GM19467 (cell line): ENCODE results near the gene CDYL2.

ENCODE experiments used
- ATAC-seq: cut with Tn5 transposase; IDR thresholded peaks from one replicate; pipeline ENCODE4 v1.9.1; 2021; ENCODE audit warnings: mild to moderate bottlenecking, moderate library complexity; ENCODE audit not compliant: unreplicated experiment

CDYL2 gene

DNA sequence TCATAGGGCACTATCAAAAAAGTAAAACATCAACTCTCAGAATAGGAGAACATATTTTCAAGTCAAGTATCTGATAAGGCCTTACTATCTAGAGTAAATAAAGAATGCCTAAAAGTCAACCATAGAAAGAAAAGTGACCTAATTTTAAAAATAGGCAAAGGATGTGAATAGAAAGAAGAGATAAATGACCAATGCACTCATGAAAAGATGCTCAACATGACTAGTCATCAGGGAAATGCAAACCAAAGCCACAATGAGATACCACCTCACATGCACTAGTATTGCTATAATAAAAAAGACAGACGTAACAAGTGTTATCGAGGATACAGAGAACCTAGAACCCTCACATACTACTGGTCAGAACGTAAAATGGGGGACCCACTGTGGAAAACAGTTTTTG, 172.8 kb downstream of the CDYL2 start:
- no peak for ATAC-seq

DNA sequence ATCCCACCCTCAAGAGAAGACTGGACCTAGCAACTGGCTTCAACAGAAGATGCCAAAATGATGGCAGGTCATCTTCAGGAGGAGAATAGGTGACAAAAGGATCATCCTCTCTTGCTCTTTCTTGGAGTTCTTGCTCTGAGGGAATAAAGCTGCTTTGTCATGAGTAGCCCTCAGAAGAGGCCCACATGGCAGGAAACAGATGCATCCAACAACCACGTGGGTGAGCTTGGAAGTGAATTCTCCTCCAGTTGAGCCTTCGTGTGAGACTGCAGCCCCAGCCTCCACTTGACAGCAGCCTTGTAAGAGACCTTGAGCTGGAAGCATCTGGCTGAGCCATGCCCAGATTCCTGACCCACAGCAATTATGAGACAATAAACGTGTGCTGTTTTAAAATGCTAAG, 176.1 kb downstream of the CDYL2 start:
- no peak for ATAC-seq

DNA sequence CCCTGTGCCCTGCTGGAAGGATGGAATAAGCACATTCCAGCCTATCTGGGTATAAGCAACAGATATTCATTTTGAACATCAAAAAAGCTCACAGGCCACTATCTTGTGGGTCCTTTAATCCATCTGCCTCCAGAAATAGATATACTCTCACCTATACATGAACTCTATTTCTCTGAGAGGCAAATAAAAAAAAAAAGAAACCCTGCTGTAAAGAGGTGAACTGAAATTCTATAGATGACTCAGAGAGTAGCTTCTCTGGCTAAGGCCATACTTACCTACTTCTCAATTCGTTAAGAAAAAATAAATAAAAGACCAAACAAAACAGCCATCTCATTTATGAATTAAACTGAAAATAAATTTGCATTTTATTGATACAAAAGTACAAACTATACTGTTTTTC, 177.3 kb downstream of the CDYL2 start:
- ATAC-seq, result peak; percentile 59

DNA sequence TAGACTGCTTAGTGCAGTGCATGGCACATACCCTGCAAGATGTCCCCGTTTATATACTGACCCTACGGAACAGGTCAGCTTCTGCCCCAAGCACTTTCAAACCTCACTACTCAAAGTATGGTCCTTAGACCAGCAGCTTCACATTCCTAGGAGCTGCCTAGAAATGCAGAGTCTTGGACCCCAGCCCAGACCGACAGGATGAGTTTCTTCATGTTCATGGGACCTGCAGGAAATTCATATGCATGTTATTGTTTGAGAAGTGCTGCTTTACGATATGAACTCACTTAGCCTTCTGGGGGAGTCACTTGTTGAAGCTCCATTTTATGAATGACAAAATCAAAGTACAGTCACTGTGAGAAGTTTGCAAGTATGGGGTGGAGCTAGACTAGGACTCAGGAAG, 181.0 kb downstream of the CDYL2 start:
- no peak for ATAC-seq

DNA sequence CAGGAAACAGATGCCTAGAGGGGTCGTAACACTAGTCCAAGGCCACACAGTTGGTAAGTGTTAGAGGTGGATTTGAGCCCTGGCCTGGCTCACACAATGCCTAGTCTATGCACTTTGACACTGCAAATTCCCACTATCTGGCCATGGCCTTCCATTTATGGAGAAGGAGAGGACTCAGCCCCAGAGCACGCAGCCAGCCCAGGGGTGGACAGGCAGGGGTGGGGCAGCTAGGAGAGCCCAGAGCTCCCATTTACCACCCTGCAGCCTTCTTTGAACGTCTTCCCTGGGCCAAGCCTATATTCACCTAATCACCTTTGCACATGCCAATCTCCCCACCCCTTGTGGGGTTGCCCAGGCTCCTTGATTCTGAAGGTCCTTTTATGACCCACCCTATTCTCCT, 182.4 kb downstream of the CDYL2 start:
- ATAC-seq, result no peak

DNA sequence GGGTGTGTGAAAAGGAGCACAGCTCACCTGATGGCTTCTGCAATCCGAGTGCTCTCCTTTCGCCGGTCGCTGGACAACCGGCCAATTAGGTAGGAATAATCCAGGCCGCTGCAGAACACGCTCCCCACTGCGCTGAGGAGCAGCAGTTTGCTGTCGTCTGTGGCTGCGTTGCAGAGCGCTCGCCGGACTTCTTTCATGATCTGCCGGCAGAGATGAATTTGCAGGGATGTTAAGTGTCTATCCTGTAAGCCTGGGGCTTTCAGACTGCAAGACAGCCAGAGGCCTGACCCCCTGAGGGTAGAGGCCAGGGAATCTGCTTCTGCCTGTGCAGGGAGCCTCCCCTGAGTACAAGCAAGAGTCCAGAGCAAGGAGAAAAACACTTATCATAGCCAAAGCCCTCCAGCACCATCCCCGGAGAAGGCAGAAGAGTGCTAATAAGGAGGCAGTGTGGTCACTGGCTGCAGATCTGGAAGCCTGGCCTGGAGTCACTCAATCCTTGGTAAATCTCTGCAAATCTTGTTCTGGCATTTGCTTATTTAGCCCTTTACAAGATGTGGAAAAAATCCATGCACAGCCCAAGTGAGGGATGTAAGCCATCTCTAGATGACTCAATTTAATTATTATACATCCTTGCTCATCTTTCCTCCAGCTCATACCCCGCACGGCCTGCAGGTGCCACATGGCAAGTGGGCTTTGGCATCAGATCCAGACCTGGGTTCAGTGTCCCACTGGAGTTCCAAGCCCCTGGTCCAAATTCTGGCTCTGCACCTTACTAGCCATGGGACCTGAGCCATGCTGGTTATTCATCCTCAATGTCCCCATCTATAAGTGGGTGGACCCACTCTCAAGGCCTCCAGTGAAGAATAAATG, 183.4 kb downstream of the CDYL2 start:
- ATAC-seq, result no peak

DNA sequence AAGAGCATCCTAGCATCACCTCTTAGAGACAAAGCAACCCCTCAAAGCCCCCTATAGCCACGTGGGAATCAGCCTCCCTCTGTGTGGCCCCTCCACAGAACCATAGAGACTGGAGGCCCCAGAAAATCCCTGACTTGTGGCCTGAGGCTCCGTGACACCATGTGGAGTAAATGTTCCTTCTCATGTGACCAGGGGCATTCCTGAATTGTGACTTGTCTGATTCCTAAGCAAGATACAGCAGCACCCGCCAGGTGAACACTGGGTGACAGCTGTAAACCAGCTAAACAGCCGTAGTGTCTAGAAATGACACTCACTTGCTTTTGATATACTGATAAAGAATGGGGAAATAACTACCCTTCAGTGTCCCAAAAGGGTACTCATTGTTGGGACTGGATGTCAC, 184.6 kb downstream of the CDYL2 start:
- no peak for ATAC-seq

DNA sequence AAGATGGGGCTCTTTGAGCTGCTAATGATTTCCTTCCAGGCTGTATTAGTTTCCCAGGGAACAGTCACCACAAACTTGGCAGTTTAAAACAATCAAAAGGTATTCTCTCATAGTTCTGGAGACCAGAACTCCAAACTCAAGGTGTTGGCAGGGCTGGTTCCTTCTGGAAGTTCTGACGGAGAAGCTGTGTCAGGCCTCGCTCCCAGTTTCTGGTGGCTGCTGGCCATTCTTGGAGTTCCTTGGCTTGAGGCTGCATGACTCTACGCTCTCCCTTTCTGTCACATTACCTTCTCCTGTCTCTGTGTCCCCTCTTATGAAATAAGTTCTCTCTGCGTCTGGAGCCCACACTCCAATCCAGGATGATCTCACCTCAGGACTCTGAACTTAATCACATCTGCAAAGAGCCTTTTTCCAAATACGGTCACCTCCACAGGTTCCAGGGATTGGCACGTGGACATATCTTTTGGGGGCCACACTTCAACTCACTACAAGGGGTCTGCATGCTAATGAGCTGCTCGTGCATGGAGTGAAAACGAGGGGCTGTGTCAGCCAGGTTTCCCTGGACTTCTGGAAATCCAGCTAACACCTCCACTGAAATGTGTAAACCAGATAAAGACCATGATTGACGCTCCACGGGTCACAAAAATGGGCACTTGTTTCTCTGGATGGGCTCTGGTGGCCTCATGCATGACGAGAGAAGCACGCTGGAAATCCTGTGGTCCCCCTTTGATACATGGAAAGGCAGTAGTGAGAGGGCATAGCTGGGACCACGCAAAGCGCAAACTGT, 185.3 kb downstream of the CDYL2 start:
- ATAC-seq, result no peak

DNA sequence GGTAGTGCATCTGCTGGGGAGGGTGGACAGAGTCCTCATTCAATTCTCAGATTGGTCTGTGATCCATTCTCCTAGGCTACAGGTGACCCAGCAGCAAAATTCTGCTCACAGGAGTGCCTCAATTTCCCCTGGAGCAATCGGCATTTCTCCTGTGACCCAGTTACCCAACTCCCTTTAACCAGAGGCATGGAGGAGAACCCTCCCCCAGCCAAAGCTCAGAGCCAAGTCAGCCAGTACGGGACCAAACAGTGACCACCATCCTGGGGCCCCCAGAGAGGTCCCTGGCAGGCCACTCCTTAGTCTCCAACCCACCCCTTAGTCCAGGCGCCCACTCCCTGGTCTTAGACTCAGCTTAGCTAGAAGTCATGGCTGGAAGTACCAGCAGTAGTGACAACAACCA, 188.0 kb downstream of the CDYL2 start:
- ATAC-seq, result no peak

DNA sequence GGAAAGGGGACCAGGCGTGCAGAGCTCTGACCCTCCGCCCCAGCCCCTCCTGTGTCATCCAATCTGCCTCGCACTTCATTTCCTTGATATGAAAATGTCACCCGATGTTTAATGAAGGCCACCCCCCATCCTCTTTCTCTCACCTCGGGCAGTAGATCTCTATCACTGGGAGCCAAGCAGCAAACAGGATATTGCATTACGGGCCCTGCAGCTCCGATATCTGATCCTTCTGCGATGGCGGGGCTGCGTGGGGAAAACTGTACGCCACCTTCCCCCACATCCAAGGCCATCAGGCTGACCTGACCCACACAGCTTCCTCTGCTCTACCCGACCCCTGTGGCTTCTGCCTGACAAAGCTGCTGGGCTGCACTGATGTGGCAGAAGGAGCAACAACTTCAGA, 188.7 kb downstream of the CDYL2 start:
- no peak for ATAC-seq

DNA sequence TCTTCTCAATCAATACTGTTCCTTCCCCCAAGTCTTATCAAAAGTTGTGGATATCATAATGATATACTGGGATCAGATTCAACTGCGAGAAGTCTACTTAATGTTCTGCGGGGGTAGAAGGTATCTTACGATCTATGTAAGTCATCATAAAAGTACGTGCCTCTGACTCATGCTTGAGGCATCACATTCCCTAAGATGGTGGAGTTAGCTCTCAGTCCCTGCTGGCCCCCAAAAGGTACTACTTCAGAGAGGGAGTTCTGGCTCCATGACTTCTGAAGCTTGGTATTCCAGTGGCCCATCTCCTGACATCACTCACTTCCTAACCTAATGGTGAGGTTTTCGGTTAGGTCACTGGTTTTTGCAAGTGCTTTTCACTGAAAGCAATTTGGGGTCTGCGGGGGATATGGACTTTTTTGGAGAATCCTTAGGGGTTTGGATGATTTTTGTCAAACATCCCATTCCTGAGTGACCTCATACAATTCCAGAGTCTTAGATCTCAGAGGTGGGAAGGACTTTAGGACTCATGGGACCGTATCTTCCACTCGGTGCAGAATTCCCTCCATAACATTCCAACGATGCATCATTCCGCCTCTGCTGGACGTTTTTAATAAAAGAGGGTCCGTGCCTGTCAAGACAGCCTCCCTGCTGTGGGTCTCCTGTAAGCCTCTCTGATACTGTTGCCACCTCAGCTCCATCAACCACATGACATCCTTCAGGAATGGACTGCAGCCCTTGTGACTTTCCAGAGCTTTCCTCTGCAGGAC, 189.3 kb downstream of the CDYL2 start:
- no peak for ATAC-seq

DNA sequence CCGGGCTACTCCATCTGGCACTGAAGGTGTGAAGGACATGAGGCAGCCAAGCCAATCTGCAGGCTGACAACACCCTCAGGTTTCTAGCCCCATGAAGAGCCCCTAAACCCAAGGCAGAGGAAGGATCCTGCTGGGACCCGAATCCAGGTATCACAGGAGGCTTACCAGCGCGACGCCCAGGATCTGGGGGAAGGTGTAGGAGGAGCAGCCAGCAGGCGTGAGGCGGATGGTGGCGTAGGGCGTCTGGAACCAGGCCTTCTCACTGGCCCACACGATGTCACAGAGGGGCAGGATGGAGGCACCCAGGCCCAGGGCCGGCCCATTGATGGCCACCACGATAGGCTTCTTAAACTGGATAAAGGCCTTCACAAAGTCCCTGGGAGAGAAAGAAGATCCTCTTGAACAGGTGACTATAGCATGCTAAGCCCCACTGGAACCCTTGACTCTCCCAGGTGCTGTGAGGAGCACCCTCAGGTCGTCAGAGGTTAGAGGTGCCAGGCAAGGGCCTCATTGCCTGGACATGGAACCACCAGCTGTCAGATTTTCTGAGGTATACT, 191.9 kb downstream of the CDYL2 start:
- no peak for ATAC-seq

DNA sequence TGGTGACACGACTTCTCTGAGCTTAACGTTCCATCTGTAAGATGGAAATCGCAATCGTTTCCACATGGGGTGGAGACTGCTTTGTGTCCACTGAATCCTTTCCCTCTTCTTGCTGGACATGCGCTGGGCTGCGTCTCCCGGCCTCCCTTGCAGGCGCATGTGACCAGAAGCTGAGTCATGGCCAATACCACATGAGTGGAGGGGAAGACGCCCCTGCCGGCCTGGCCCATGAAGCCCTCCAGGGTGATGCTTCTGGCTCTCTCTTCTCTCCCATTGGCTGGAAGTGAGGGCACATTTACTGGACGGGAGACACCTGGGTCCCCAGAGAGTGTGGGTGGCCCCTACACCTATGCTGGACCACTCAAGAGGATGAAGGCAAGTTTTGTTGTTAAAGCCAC, 192.5 kb downstream of the CDYL2 start:
- no peak for ATAC-seq

DNA sequence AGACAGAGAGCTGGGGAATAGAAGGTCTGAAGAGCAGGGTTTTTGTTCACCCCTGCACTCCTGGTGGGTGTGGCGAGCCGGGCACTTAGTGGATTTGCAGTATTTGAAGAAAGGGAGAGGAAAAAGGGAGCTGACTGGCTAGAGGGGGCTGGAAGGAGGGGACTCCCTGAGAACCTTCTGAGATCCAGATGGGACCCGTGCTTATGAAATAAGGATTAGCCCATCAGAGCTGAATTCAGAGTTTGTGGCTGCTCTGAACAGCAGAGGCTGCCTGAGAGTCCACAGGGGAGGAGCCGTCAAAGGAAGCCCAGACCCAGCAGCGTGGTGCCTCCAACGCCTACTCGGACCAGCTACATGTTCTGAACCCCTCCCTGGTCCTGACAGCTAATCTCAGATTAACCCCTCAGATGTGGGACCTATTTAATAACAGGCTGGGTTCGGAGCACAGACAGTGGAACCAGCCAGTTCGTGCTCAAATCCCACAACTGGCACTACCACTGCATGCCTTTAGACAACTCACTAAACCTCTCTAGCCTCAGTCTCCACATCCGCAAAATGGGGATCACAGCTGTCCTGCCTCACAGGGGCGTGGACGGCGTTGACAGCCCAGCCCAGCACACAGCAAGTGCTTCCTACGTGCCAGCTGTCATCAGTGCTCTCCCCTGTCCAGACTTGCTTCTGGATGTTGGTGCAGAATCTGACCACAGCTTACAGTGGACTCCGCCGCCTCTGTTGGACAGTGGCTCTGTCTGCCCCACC, 193.0 kb downstream of the CDYL2 start:
- ATAC-seq, result no peak

DNA sequence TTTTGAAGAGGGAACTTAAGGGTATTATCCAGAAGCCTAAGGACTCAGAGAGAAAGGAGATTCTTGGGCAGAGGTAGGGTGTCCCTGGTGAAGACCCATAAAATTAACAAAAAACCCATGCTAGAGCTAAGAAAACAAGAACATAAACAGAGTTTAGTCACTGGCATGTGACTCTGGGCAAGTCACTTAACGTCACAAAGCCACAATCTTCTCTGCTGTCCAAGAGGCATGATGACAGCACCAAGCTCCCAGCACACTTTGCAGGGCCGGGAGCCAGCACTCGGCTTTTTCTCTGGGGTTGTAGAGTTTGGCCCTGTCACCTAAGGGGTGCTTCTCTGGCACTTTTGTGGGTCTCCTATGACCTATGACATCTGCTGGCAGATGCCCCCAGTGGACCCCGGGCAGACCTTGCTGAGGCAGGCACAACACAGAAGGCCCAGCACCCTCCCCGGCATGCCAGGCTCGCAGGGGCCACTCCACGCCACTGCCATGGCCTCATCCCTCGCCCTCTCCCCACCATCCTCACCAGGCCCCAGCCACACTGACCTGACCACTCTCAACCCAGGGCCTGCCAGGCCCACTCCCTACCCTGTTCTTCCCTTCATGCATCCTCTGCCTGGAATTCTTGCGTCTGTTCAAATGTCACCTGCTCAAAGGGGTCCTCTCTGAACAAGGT, 193.8 kb downstream of the CDYL2 start:
- ATAC-seq, result no peak

DNA sequence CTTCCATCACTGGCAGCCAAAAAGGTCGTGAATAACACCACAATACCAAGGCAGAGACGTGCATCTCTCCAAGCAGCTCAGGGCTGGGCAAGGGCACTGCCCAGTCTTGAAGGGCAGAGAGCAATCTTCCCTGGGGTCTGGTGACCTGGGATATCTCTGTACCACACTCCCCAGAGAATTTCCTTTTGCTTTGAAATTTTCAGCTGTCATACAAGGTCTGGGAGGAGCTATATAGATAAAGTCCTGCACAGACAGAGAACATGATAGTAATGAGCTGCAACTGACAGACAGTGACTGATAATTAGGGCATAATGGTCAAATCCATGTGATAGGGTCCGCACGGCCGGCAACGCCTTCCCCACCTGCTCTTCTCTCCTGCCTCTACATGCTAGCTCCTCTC, 195.5 kb downstream of the CDYL2 start:
- ATAC-seq, result no peak

DNA sequence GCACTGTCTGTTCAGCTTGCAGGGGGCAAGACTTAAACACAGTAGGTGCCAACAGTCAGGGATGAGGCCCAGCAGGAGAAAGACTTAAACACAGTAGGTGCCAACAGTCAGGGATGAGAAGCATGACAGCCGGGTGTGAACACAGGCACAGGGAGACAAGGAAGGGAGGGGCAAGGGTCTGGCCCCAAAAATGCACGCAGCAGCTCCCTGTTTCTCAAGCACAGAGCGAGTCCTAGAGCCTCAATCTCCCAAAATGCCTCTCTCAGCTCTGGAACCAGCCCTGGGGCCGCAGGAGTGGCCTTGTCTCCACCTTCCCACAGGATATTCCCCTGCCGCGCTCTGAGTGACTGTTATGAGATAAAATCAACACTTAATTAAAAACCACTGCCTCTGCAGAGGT, 197.2 kb downstream of the CDYL2 start:
- no peak for ATAC-seq

DNA sequence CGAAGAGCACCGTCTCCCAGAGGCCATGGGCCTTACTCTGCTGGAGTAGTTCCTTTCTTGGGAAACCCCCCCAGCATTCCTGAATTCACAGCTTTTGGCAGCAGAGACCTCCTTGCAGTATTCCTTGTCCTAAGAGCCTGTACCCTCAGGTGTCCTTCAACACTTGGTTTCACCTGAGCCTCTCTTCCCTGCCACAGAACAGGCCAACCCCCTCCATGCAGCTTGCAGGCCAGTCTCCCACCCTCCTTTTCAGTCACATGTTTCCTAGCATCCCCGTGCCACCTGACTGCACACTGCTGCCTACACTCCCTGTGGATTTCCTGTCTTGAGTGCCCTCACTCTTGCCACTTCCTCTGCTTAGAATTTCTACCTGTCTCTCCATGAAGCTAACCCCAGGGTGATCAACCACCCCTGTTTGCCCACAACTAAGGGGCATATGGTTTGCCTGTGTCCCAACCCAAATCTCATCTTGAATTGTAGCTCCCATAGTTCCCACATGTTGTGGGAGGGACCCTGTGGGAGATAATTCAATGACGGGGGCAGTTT, 198.1 kb downstream of the CDYL2 start:
- ATAC-seq, result no peak

DNA sequence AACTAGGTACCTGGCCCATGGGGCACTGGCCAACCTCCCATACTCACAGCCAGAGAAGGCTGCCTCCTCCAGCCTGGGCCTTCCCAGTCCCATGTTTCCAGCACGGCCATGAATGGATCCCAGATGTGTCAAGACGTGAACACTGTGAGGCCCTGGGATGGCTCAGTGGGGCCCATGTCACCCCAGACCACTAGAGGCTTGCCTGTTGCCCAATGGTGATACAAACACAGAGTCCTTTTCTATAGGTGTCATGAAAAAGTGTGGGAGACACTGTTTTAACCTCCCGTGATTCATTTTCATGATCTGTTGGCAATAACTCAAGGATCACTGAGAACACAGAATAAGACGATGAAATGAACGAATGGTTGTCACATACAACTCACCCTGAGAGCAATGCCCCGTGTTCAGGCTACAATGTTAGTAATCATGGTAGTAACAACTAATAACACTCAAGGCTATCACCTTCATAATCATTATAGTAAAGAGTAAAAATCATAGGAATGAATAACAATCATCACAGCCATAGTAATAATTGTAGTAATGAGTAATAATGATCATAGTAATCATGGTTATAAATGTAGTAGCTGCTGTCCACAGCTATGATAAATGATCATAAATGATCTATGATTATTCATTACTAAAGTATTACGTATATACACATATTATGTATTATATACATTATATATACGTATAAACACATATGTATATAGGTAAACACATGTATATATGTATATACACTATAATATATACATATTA, 199.6 kb downstream of the CDYL2 start:
- no peak for ATAC-seq
